HG02610 (cell line): ENCODE measurements around the gene C1orf21.
A peak's percentile ranks its signal among the peaks of the same experiment; 100 is the strongest.

Experiments
- ATAC-seq: cut with Tn5 transposase; IDR thresholded peaks from one replicate; pipeline ENCODE4 v1.9.1; 2021; ENCODE audit warnings: mild to moderate bottlenecking, moderate library complexity; ENCODE audit not compliant: unreplicated experiment

Gene C1orf21

GRCh38 chr1:184646178-184646701 lies 259.4 kb downstream of the C1orf21 start:
- ATAC-seq, result no peak

- ATAC-seq, result no peak
These were observed 260.0 kb downstream of the C1orf21 start for GRCh38 chr1:184646824-184647223.

GRCh38 chr1:184647471-184647870 lies 260.6 kb downstream of the C1orf21 start:
- ATAC-seq, result no peak

- ATAC-seq, result no peak
These were observed 261.5 kb downstream of the C1orf21 start for GRCh38 chr1:184648160-184648855.

GRCh38 chr1:184648856-184649201 lies 262.0 kb downstream of the C1orf21 start:
- ATAC-seq, result no peak

- ATAC-seq, result peak; percentile 92
These were observed 262.6 kb downstream of the C1orf21 start for GRCh38 chr1:184649451-184649888.

GRCh38 chr1:184650177-184650866 lies 263.5 kb downstream of the C1orf21 start:
- no peak for ATAC-seq

GRCh38 chr1:184655185-184655584 lies 268.4 kb downstream of the C1orf21 start:
- ATAC-seq, result no peak

- no peak for ATAC-seq
These were observed 269.4 kb downstream of the C1orf21 start for GRCh38 chr1:184656221-184656620.

- ATAC-seq, result no peak
These were observed 271.2 kb downstream of the C1orf21 start for GRCh38 chr1:184658055-184658454.

- no peak for ATAC-seq
These were observed 273.8 kb downstream of the C1orf21 start for GRCh38 chr1:184660462-184661191.

- ATAC-seq, result no peak
These were observed 275.0 kb downstream of the C1orf21 start for GRCh38 chr1:184661801-184662200.

- ATAC-seq, result no peak
These were observed 277.3 kb downstream of the C1orf21 start for GRCh38 chr1:184664042-184664660.

GRCh38 chr1:184664661-184665060 lies 277.8 kb downstream of the C1orf21 start:
- ATAC-seq, result no peak

GRCh38 chr1:184665360-184665759 lies 278.5 kb downstream of the C1orf21 start:
- no peak for ATAC-seq

- no peak for ATAC-seq
These were observed 282.6 kb downstream of the C1orf21 start for GRCh38 chr1:184669391-184669790.

GRCh38 chr1:184672013-184672726 lies 285.3 kb downstream of the C1orf21 start:
- ATAC-seq, result no peak

GRCh38 chr1:184673305-184673704 lies 286.5 kb downstream of the C1orf21 start:
- ATAC-seq, result no peak

- ATAC-seq, result no peak
These were observed 290.5 kb downstream of the C1orf21 start for GRCh38 chr1:184677344-184677743.
